Right atrium auricular region (tissue), 2 donors: Measurements from ENCODE around the gene ZNF451. TPM values are rescaled to one million over a fixed set of nuclear protein-coding genes. Genes with fewer than 3 reads are reported as not detected.

ENCODE experiments used
- DNase-seq: peaks from one replicate; pipeline ENCODE4 v3.0.0-alpha.2; 2019; ENCODE audit warnings: low spot score
- H3K27ac ChIP-seq, 2 donors: fragments of 200-600 bp; sonication (generic); 1 replicate in 1 of 2; 2 replicates in 1 of 2; pipeline ENCODE4 v1.5.1; 2016 to 2019
- H3K27me3 ChIP-seq, 2 donors: fragments of 200-600 bp; sonication (generic); one replicate each; pipeline versions ENCODE4 v1.5.1 to v1.6.0; 2017 to 2019
- H3K36me3 ChIP-seq: fragments of 200-600 bp; sonication (generic); one replicate; pipeline ENCODE4 v1.5.1; 2016
- H3K4me1 ChIP-seq, 2 donors: fragments of 200-600 bp; sonication (generic); one replicate each; pipeline versions ENCODE4 v1.5.1 to v1.6.0; 2017 to 2019
- H3K4me3 ChIP-seq, 2 donors: fragments of 200-600 bp; sonication (generic); 1 replicate in 1 of 2; 2 replicates in 1 of 2; pipeline ENCODE4 v1.5.1; 2017 to 2019; ENCODE audit warnings: mild to moderate bottlenecking in 1 of 2, moderate library complexity in 1 of 2
- H3K9me3 ChIP-seq, 2 donors: fragments of 200-600 bp; sonication (generic); one replicate each; pipeline ENCODE4 v1.5.1; 2019
- total RNA-seq, 2 donors: library from RNA; depleted of rRNA; stranded (reverse); fragments of >200 nt; gene quantifications; one replicate each; pipeline ENCODE4 v1.1.0, GENCODE V29; 2016
- TF ChIP-seq, protein P1 (sequence below), 2 donors: fragments of 200-600 bp; sonication (generic); IDR thresholded peaks; one replicate each; pipeline ENCODE4 v1.5.1; 2019; ENCODE audit warnings: antibody characterized with exemption in 2 of 2

The ZNF451 gene
- total RNA-seq, 2 donors from 2014 or later = 20.3 to 23.2 TPM

- Histone ChIP-seq H3K4me3 (no peak overlapping the region), H3K36me3 (peaks cover 30% of the 10 kb centered on the region), H3K27me3 (no peaks in the 10 kb centered on the region), H3K9me3 (no peaks in the 10 kb centered on the region), H3K4me1 (no peaks in the 10 kb centered on the region), H3K27ac (no peak overlapping the region)
- no peak for DNase-seq
- TF ChIP-seq, protein P1, sequence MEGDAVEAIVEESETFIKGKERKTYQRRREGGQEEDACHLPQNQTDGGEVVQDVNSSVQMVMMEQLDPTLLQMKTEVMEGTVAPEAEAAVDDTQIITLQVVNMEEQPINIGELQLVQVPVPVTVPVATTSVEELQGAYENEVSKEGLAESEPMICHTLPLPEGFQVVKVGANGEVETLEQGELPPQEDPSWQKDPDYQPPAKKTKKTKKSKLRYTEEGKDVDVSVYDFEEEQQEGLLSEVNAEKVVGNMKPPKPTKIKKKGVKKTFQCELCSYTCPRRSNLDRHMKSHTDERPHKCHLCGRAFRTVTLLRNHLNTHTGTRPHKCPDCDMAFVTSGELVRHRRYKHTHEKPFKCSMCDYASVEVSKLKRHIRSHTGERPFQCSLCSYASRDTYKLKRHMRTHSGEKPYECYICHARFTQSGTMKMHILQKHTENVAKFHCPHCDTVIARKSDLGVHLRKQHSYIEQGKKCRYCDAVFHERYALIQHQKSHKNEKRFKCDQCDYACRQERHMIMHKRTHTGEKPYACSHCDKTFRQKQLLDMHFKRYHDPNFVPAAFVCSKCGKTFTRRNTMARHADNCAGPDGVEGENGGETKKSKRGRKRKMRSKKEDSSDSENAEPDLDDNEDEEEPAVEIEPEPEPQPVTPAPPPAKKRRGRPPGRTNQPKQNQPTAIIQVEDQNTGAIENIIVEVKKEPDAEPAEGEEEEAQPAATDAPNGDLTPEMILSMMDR (IDR thresholded peaks at IDR 0.05) = no peak
These were observed 58.2 kb downstream of the ZNF451 start for GRCh38 chr6:57147955-57148858.

GRCh38 chr6:57158658-57159057 is 68.7 kb downstream of the ZNF451 start:
- no peak overlapping the region for H3K4me3 ChIP-seq
- peaks cover 11% of the 10 kb centered on the region for H3K36me3 ChIP-seq
- TF ChIP-seq, protein P1 (IDR thresholded peaks at IDR 0.05) = no peak
- H3K27ac ChIP-seq = no peak overlapping the region
- H3K4me1 ChIP-seq = no peaks in the 10 kb centered on the region
- H3K9me3 ChIP-seq = no peaks in the 10 kb centered on the region
- DNase-seq = no peak
- H3K27me3 ChIP-seq = no peaks in the 10 kb centered on the region

DNA sequence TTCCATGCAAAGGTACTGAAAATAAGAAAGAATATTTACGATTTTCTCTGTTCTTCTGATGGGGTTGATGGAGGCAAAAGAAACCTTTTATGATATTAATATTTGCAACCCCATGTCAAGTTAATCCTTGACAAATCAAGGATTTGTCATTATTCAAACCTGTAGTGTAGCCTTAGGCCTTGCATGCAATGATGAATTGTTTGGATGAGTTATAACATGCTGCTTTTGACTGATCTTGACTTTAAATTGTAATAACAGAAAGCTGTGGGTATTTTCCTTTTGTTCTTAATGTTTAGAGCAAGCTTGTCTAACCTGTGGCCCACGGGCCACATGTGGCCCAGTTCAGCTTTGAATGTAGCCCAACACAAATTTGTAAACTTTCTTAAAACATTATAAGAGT is 69.1 kb downstream of the ZNF451 start:
- H3K27me3 ChIP-seq = no peaks in the 10 kb centered on the region
- DNase-seq = no peak
- H3K27ac ChIP-seq = no peak overlapping the region
- H3K4me1 ChIP-seq = no peaks in the 10 kb centered on the region
- H3K9me3 ChIP-seq = no peaks in the 10 kb centered on the region
- H3K4me3 ChIP-seq = no peak overlapping the region
- TF ChIP-seq, protein P1 (IDR thresholded peaks at IDR 0.05) = no peak
- H3K36me3 ChIP-seq = peaks cover 10% of the 10 kb centered on the region

DNA sequence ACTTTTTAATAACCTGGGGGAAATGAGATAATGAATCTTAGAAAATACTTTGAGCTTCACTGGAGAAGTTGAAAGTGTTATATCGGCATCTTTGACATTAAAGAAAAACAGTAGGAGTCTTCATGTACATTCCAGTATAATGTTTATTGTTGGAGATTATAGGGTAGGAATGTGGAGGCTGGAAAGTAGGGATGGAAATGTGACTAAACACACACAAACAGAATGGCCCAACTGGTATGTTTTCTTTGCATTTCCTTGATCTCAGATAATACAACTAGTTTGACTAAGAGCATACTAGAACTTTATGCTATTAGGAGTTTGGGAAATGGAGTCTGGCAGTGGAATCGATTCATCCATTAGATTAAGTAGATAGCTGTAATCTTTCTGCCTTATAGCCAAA is 72.0 kb downstream of the ZNF451 start:
- H3K4me1 ChIP-seq = no peaks in the 10 kb centered on the region
- peaks cover 5% of the 10 kb centered on the region for H3K36me3 ChIP-seq
- no peak overlapping the region for H3K4me3 ChIP-seq
- H3K27me3 ChIP-seq = no peaks in the 10 kb centered on the region
- TF ChIP-seq, protein P1 (IDR thresholded peaks at IDR 0.05) = no peak
- DNase-seq = no peak
- H3K9me3 ChIP-seq = peaks cover 0 to 14% of the 10 kb centered on the region in 2 donors
- no peak overlapping the region for H3K27ac ChIP-seq

DNA sequence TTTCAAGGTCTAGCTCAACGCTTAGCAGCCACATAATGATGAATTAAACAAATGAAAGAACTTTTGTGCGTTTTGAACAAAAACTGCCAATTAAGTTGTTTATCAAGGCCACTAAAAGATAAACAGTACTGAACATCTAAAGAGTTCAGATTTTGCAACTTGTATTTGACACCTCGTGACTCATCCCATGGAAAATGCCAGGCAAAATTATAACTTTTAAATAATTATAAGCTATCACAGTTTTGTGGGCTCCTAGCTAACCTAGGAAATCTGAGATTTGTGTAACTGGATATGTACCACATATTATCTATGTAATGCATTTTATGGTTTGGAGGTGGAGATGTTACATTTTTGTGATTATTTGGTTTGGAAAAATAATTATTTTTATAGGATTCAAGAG is 72.5 kb downstream of the ZNF451 start:
- DNase-seq = no peak
- Histone ChIP-seq H3K9me3 (peaks cover 0 to 14% of the 10 kb centered on the region in 2 donors), H3K27me3 (no peaks in the 10 kb centered on the region), H3K4me1 (no peaks in the 10 kb centered on the region), H3K4me3 (no peak overlapping the region), H3K36me3 (peaks cover 5% of the 10 kb centered on the region), H3K27ac (no peak overlapping the region)
- TF ChIP-seq, protein P1 (IDR thresholded peaks at IDR 0.05) = no peak
